HEK293T (cell line): ENCODE results near the gene KCND3.

ENCODE experiments used
- CTCF ChIA-PET: fragments of 350-600 bp; formaldehyde crosslinking; extraction: SDS; loops from one replicate; lab custom pipeline; 2021; ENCODE audit warnings: antibody characterized with exemption, inconsistent platforms; lab: Yijun Ruan, JAX
- POLR2A ChIA-PET: fragments of 350-600 bp; formaldehyde crosslinking; extraction: SDS; loops from one replicate; lab custom pipeline; 2020; ENCODE audit warnings: antibody characterized with exemption, inconsistent platforms; lab: Yijun Ruan, JAX
- DNase-seq: peaks from one replicate; pipeline ENCODE4 v3.0.0; 2012; ENCODE audit warnings: mixed read lengths; ENCODE audit errors: extremely low spot score
- ARNT ChIP-seq: fragments of 450-650 bp; IDR thresholded peaks from 2 replicates; pipeline ENCODE4 v1.6.1; 2017; ENCODE audit warnings: mild to moderate bottlenecking
- BHLHE40 ChIP-seq: fragments of 450-650 bp; IDR thresholded peaks from 2 replicates; pipeline ENCODE4 v1.6.1; 2016; ENCODE audit warnings: mild to moderate bottlenecking, moderate library complexity, borderline replicate concordance
- CTBP1 ChIP-seq: fragments of 450-650 bp; IDR thresholded peaks from 2 replicates; pipeline ENCODE4 v1.6.1; 2016; ENCODE audit warnings: borderline replicate concordance
- ELF4 ChIP-seq: fragments of 450-650 bp; IDR thresholded peaks from 2 replicates; pipeline ENCODE4 v1.6.1; 2017; ENCODE audit warnings: antibody characterized with exemption
- FOXA1 ChIP-seq: fragments of 450-650 bp; IDR thresholded peaks from 2 replicates; pipeline ENCODE4 v1.6.1; 2016; ENCODE audit warnings: mild to moderate bottlenecking
- FOXK2 ChIP-seq: fragments of 450-650 bp; IDR thresholded peaks from 2 replicates; pipeline ENCODE4 v1.6.1; 2016; ENCODE audit warnings: mild to moderate bottlenecking
- FOXM1 ChIP-seq: fragments of 450-650 bp; IDR thresholded peaks from 2 replicates; pipeline ENCODE4 v1.6.1; 2017; ENCODE audit warnings: mild to moderate bottlenecking, borderline replicate concordance
- HDGF ChIP-seq: fragments of 450-650 bp; IDR thresholded peaks from 2 replicates; pipeline ENCODE4 v1.6.1; 2017; ENCODE audit warnings: antibody characterized with exemption, borderline replicate concordance
- L3MBTL2 ChIP-seq: fragments of 450-650 bp; conservative IDR thresholded peaks from 2 replicates; pipeline ENCODE4 v1.6.1; 2016; ENCODE audit warnings: mild to moderate bottlenecking
- LEF1 ChIP-seq: fragments of 450-650 bp; IDR thresholded peaks from 2 replicates; pipeline ENCODE4 v1.6.1; 2017; ENCODE audit warnings: mild to moderate bottlenecking, borderline replicate concordance
- NFRKB ChIP-seq: fragments of 450-650 bp; IDR thresholded peaks from 2 replicates; pipeline ENCODE4 v1.6.1; 2016; ENCODE audit warnings: mild to moderate bottlenecking, moderate library complexity
- SP1 ChIP-seq: fragments of 450-650 bp; IDR thresholded peaks from 2 replicates; pipeline ENCODE4 v1.6.1; 2017
- SUZ12 ChIP-seq: fragments of 450-650 bp; IDR thresholded peaks from 2 replicates; pipeline ENCODE4 v1.6.1; 2016; ENCODE audit warnings: mild to moderate bottlenecking
- TARDBP ChIP-seq: fragments of 450-650 bp; IDR thresholded peaks from 2 replicates; pipeline ENCODE4 v1.6.1; 2016
- ZNF384 ChIP-seq: fragments of 450-650 bp; IDR thresholded peaks from 2 replicates; pipeline ENCODE4 v1.6.1; 2016
- TF ChIP-seq, protein P1 (sequence below): fragments of 450-650 bp; IDR thresholded peaks from 2 replicates; pipeline ENCODE4 v1.6.1; 2016

KCND3 gene

DNA sequence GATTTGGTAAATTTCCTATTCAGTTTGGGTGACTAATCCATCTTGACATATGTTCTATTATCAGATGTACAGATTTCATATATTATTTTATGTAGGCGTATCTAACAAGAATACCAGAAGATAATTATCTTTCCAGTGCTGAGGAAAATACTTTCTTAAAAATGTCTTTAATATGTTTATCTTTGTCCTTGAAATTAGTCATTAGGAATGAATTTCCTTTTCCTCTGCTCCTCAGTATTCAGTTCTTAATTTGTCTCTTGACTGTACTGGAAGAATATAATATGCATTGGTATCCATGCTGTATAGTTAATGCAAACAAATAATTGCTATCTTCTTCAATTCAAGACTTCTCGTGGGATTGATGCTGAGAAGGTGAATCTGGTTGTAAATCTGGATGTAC is 227.1 kb downstream of the KCND3 start:
- no peak for DNase-seq
- ChIA-PET CTCF (no interaction called here), POLR2A (no interaction called here)
- no peak for TF ChIP-seq NFRKB
- TF ChIP-seq LEF1: no peak

DNA sequence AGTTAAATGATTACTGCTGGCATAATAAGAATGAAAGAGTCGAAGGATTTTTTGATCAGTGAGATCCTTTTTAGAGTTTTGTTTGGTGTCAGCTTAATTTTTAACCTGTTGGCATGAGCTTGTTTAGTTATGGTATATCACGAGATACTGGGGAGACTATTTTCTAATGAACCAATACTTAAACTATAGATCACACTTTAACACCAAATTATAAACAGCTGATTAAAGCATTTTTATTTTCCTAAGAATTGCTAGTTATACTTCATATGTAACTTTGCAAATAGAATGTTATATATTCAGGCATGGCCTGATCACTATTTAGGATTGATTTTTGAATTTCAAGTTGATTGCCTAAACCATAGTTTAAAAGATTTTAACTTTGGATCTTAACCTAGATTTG is 227.8 kb downstream of the KCND3 start:
- ChIA-PET CTCF (no interaction called here), POLR2A (no interaction called here)
- TF ChIP-seq ELF4 (no peak), SP1 (no peak), ARNT (no peak), CTBP1 (no peak), FOXK2 (no peak), FOXM1 (no peak), HDGF (no peak), L3MBTL2 (no peak), SUZ12 (no peak), ZNF384 (no peak)
- TF ChIP-seq, protein P1, sequence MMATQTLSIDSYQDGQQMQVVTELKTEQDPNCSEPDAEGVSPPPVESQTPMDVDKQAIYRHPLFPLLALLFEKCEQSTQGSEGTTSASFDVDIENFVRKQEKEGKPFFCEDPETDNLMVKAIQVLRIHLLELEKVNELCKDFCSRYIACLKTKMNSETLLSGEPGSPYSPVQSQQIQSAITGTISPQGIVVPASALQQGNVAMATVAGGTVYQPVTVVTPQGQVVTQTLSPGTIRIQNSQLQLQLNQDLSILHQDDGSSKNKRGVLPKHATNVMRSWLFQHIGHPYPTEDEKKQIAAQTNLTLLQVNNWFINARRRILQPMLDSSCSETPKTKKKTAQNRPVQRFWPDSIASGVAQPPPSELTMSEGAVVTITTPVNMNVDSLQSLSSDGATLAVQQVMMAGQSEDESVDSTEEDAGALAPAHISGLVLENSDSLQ: no peak
- DNase-seq: no peak

DNA sequence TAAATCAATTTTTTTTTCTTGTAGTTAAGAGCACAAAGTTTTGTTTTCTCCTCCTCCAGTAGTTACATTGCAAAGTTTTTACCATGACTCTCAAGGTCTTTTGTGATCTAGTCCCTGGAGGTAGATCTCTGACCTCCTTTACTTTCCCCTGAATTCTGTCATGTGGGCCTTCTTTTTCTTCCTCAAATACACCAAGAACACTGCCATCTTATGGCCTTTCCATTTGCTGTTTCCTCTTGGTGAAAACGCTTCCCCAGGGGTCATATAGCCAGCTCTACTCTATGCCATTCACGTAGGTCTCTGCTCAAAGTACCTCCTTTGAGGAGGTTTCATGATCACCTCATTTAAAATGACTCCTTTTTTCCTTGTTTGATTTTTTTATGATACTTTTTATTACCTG is 231.1 kb downstream of the KCND3 start:
- ChIA-PET POLR2A (no interaction called here), CTCF (no interaction called here)
- TF ChIP-seq FOXK2 (no peak), BHLHE40 (no peak), ZNF384 (no peak), TARDBP (no peak), HDGF (no peak), SUZ12 (no peak), NFRKB (no peak), SP1 (no peak), ARNT (no peak), ELF4 (no peak), LEF1 (no peak), CTBP1 (no peak), FOXM1 (no peak), FOXA1 (no peak), L3MBTL2 (no peak)
- TF ChIP-seq, protein P1: no peak
- no peak for DNase-seq

DNA sequence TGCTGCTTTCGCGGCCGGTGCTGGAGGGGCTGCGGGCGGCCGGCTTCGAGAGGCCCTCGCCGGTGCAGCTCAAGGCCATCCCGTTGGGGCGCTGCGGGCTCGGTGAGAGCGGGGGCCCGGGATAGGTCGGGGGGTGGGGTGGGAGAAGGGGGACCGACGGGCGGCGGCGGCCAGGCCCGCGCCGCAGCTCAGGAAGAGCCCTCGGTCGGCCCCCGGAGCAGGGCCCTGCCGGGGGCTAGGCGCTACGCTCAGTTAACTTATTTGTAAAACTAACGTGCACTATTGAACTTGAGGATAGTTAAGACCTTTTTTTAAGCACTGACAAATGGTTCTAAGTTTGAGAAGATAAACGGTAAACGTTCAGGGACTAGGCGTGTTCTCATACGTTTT is 233.3 kb downstream of the KCND3 start:
- POLR2A ChIA-PET: interaction anchor here (0.6 to 1.7 kb wide), 6 partner anchors 15 to 308 kb away, joined by 3 to 7 read pairs (median 4); partner anchors contain the start of gene INKA2
- CTCF ChIA-PET: interaction anchor here (0.9 to 1.0 kb wide), 2 partner anchors 11 to 42 kb away, joined by 3 to 6 read pairs; no protein-coding TSS in a partner anchor

GRCh38 chr1:111755331-111756123 is 233.9 kb downstream of the KCND3 start, which contains the start of gene DDX20:
Gene DDX20 (plus strand): TSS chr1:111755901. CDS start chr1:111755925, 24 bp downstream.
- peak; percentile 95 for DNase-seq
- POLR2A ChIA-PET: interaction anchor here (0.6 to 1.7 kb wide), 14 partner anchors 11 to 307 kb away, joined by 3 to 7 read pairs (median 4); partner anchors contain the start of gene INKA2
- CTCF ChIA-PET: interaction anchor here (0.7 to 1.4 kb wide), 5 partner anchors 12 to 273 kb away, joined by 4 to 8 read pairs (median 4); no protein-coding TSS in a partner anchor
- TF ChIP-seq ELF4 (peak; percentile 52), ARNT (no peak), L3MBTL2 (peak; percentile 94), FOXM1 (peak; percentile 67; the same call in 1 of the 2 replicates), FOXA1 (no peak), NFRKB (peak; percentile 83), SP1 (peak; percentile 76; the same call in 1 of the 2 replicates), CTBP1 (peak; percentile 65), SUZ12 (no peak), ZNF384 (0 out of 2 replicates have a peak, but pooled peaks have one; percentile 73), BHLHE40 (no peak), FOXK2 (no peak)
- TF ChIP-seq, protein P1: 0 out of 2 replicates have a peak, but pooled peaks have one; percentile 5

More for the DNA sequence above, 233.3 kb downstream of the KCND3 start:
- DNase-seq: no peak
- TF ChIP-seq, protein P1: no peak
- TF ChIP-seq L3MBTL2: peak; percentile 10; the same call in 1 of the 2 replicates

GRCh38 chr1:111754984-111755330 is 234.5 kb downstream of the KCND3 start:
- CTCF ChIA-PET: interaction anchor here (0.7 to 1.4 kb wide), 5 partner anchors 12 to 273 kb away, joined by 4 to 8 read pairs (median 4); no protein-coding TSS in a partner anchor
- POLR2A ChIA-PET: interaction anchor here (0.8 to 1.7 kb wide), 13 partner anchors 12 to 307 kb away, joined by 3 to 7 read pairs (median 4); partner anchors contain the start of gene INKA2
- no peak for TF ChIP-seq BHLHE40
- no peak for TF ChIP-seq NFRKB
- no peak for TF ChIP-seq L3MBTL2
- no peak for TF ChIP-seq ELF4
- TF ChIP-seq, protein P1: no peak
- no peak for TF ChIP-seq FOXK2
- TF ChIP-seq ZNF384: no peak
- no peak for TF ChIP-seq HDGF
- no peak for TF ChIP-seq FOXA1
- TF ChIP-seq SP1: no peak
- no peak for TF ChIP-seq TARDBP
- TF ChIP-seq CTBP1: no peak
- no peak for TF ChIP-seq FOXM1
- TF ChIP-seq LEF1: no peak
- no peak for TF ChIP-seq SUZ12
- TF ChIP-seq ARNT: no peak
- DNase-seq: peak; percentile 68
